Measurements from ENCODE around the gene CAMK2B.

DNA sequence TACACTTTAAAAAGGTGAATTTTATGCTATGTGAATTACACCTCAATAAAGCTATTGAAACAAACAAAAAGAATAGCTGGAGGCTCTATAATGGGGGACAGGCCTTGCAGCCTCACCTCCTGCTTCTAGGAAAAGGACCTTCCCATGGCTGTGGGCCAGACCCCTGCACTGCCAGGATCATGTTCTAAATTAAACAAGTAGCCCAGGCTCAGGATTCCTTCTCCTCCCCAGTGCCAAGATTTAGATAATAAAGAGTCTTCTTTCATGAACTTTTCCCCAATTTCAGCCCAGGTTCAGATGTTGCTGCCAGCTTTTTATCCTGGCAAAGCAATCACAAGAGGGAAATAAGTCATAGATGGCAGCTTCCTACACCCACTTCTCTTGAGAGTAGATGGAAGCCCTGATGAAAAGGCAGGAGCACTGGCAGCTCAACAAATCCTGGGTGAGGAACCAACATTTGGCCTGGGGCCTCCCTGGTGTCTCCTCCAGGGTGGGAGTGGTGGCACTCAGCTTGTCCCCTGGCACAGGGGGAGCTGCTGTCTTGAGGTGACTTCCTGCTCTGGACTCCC is 22.2 kb upstream of the CAMK2B start:
- TF ChIP-seq SIN3A (IDR thresholded peaks at IDR 0.05; ENCODE audit: low read depth) (no peak), CTCF (IDR thresholded peaks at IDR 0.05 in 2 of 3, conservative IDR thresholded peaks at IDR 0.05 in 1 of 3; ENCODE audit: borderline replicate concordance in 1 of 3, insufficient read depth in 1 of 3, low read depth in 2 of 3, low read length in 2 of 3) (no peak), REST (IDR thresholded peaks at IDR 0.05; ENCODE audit: low read depth) (no peak), POLR2A (IDR thresholded peaks at IDR 0.05; ENCODE audit: borderline replicate concordance, extremely low read depth, insufficient read depth, insufficient read length) (no peak), POLR2AphosphoS5 (IDR thresholded peaks at IDR 0.05; ENCODE audit: low read depth, low read length) (no peak), RAD21 (IDR thresholded peaks at IDR 0.05; ENCODE audit: low read depth) (no peak), EZH2 (IDR thresholded peaks at IDR 0.05) (no peak), JUND (IDR thresholded peaks at IDR 0.05) (no peak), TCF7L2 (IDR thresholded peaks at IDR 0.05; ENCODE audit: borderline replicate concordance, extremely low read depth, insufficient read depth, insufficient read length) (no peak), ZFX (IDR thresholded peaks at IDR 0.05) (no peak)
- TF ChIP-seq, protein P1, sequence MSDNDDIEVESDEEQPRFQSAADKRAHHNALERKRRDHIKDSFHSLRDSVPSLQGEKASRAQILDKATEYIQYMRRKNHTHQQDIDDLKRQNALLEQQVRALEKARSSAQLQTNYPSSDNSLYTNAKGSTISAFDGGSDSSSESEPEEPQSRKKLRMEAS (IDR thresholded peaks at IDR 0.05): no peak
- TF ChIP-seq, protein P2, sequence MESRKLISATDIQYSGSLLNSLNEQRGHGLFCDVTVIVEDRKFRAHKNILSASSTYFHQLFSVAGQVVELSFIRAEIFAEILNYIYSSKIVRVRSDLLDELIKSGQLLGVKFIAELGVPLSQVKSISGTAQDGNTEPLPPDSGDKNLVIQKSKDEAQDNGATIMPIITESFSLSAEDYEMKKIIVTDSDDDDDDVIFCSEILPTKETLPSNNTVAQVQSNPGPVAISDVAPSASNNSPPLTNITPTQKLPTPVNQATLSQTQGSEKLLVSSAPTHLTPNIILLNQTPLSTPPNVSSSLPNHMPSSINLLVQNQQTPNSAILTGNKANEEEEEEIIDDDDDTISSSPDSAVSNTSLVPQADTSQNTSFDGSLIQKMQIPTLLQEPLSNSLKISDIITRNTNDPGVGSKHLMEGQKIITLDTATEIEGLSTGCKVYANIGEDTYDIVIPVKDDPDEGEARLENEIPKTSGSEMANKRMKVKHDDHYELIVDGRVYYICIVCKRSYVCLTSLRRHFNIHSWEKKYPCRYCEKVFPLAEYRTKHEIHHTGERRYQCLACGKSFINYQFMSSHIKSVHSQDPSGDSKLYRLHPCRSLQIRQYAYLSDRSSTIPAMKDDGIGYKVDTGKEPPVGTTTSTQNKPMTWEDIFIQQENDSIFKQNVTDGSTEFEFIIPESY (IDR thresholded peaks at IDR 0.05; ENCODE audit: extremely low read depth, insufficient replicate concordance, low read length): no peak
